ENCODE measurements around the gene C1orf159.

GRCh38 chr1:1034439-1034781 is 81.5 kb downstream of the C1orf159 start:
- no peak for TF ChIP-seq MAX (IDR thresholded peaks at IDR 0.05)
- no peak for TF ChIP-seq CEBPB (IDR thresholded peaks at IDR 0.05)
- no peak for TF ChIP-seq YY1 (IDR thresholded peaks at IDR 0.05; ENCODE audit: low read depth)

All from Ishikawa (cell line).